ENCODE results near the gene TMEM108. TPM values are rescaled to one million over a fixed set of nuclear protein-coding genes. Genes with fewer than 3 reads are reported as not detected.

The TMEM108 gene
- total and polyA plus RNA-seq, 2 of the 4 experiments (the other 2 are of a cell fraction), result 0.18 to 2.2 TPM

GRCh38 chr3:133364704-133365103, 326.5 kb downstream of the TMEM108 start:
- in situ Hi-C loops (cut with MboI; ENCODE audit: low sequenced_read_pairs), result no loop called here
- Histone ChIP-seq H3K27me3 (ENCODE audit: control insufficient read depth, insufficient read depth, low read length) (no peaks in the 10 kb centered on the region; the same call in 1 of the 2 replicates), H3K9me1 (ENCODE audit: insufficient read depth, low read length) (no peaks in the 10 kb centered on the region; the same call in 1 of the 2 replicates), H3K18ac (ENCODE audit: low read depth, low read length) (no peak overlapping the region), H4K8ac (ENCODE audit: low read depth in 2 of 2, low read length in 2 of 2) (no peak overlapping the region), H2BK5ac (ENCODE audit: low read depth, low read length, poor library complexity, severe bottlenecking) (no peak overlapping the region), H2BK120ac (ENCODE audit: low read depth, low read length) (no peak overlapping the region), H3K4me2 (ENCODE audit: low read depth, low read length) (no peak overlapping the region), H3K14ac (replicated peaks; ENCODE audit: low read depth, low read length) (no peak overlapping the region), H3K27ac (ENCODE audit: insufficient read depth, low read length) (no peak overlapping the region), H3K9me3 (ENCODE audit: control insufficient read depth, insufficient read depth, low read length) (no peaks in the 10 kb centered on the region), H3K36me3 (ENCODE audit: control insufficient read depth, insufficient read depth, low read length) (no peaks in the 10 kb centered on the region), H2AFZ (replicated peaks; ENCODE audit: low read length, poor library complexity) (no peak overlapping the region), H2BK15ac (ENCODE audit: low read depth, low read length) (no peak overlapping the region), H3K23ac (ENCODE audit: low read depth, low read length) (no peak overlapping the region), H4K5ac (ENCODE audit: low read depth, low read length) (no peak overlapping the region), H3K79me1 (ENCODE audit: low read depth in 1 of 2, low read length in 2 of 2) (no peaks in the 10 kb centered on the region), H3K4ac (ENCODE audit: low read depth, low read length) (no peak overlapping the region), H2BK20ac (ENCODE audit: low read depth, low read length) (no peak overlapping the region), H2AK9ac (replicated peaks; ENCODE audit: low read depth, low read length, poor library complexity) (no peak overlapping the region), H2AK5ac (ENCODE audit: low read depth, low read length) (no peak overlapping the region), H3K9ac (ENCODE audit: low read depth, low read length) (no peak overlapping the region), H3K56ac (ENCODE audit: extremely low read depth, insufficient read depth, low read length) (no peak overlapping the region), H3K4me3 (ENCODE audit: insufficient read depth, low read depth, low read length) (no peak overlapping the region), H4K20me1 (ENCODE audit: insufficient read depth, low read length) (no peaks in the 10 kb centered on the region), H3K4me1 (ENCODE audit: control insufficient read depth, insufficient read depth, low read length) (no peaks in the 10 kb centered on the region), H4K91ac (ENCODE audit: insufficient read depth, low read depth, low read length) (no peak overlapping the region)
- BruUV-seq (replicated peaks), result no TSS peak
- intact Hi-C loops (cut with micrococcal nuclease), result no loop called here
- ATAC-seq (ENCODE audit: low read depth) (no peak), DNase-seq (no peak)
- ChIA-PET POLR2A (ENCODE audit: unreplicated experiment) (no interaction called here), CTCF (interaction anchor here (0.6 to 1.1 kb wide), 2 partner anchors 16 to 29 kb away, joined by 3 read pairs; no protein-coding TSS in a partner anchor)
- dilution Hi-C loops (cut with HindIII; ENCODE audit: low sequenced_read_pairs, unreplicated experiment), result no loop called here
- WGBS, 2 experiments (ENCODE audit: extremely low coverage in 2 of 2, insufficient read length in 1 of 2), result no CpG with 5 or more reads among the region's 4 CpGs
- TF ChIP-seq MAFK (IDR thresholded peaks at IDR 0.05; ENCODE audit: low read depth, low read length) (no peak), SMC3 (IDR thresholded peaks at IDR 0.05; ENCODE audit: low read depth, low read length) (no peak), MXI1 (IDR thresholded peaks at IDR 0.05; ENCODE audit: borderline replicate concordance, low read depth, low read length) (no peak), CTCF (conservative IDR thresholded peaks at IDR 0.05; ENCODE audit: low read depth, low read length) (no peak), FOS (IDR thresholded peaks at IDR 0.05; ENCODE audit: low read depth, low read length) (no peak), MAZ (IDR thresholded peaks at IDR 0.05; ENCODE audit: borderline replicate concordance, low read depth, low read length) (no peak), CHD1 (IDR thresholded peaks at IDR 0.05; ENCODE audit: low read depth, low read length) (no peak), RAD21 (IDR thresholded peaks at IDR 0.05; ENCODE audit: low read length) (no peak), BHLHE40 (IDR thresholded peaks at IDR 0.05; ENCODE audit: low read depth, low read length) (no peak), NFE2L2 (IDR thresholded peaks at IDR 0.05; ENCODE audit: low read depth, low read length) (no peak), RCOR1 (IDR thresholded peaks at IDR 0.05; ENCODE audit: insufficient replicate concordance, low read length) (no peak), RFX5 (IDR thresholded peaks at IDR 0.05; ENCODE audit: low read depth, low read length) (no peak), USF2 (IDR thresholded peaks at IDR 0.05; ENCODE audit: low read depth, low read length) (no peak), ELK1 (IDR thresholded peaks at IDR 0.05; ENCODE audit: borderline replicate concordance, low read depth, low read length) (no peak), CEBPB (IDR thresholded peaks at IDR 0.05; ENCODE audit: low read depth, low read length) (no peak), POLR2A (IDR thresholded peaks at IDR 0.05; ENCODE audit: low read depth, low read length) (no peak)
